PC-3 (cell line): ENCODE measurements around the gene FASTKD3. TPM values are rescaled to one million over a fixed set of nuclear protein-coding genes. Genes with fewer than 3 reads are reported as not detected.
A peak's percentile ranks its signal among the peaks of the same experiment; 100 is the strongest.

Experiments
- ATAC-seq: fragments of 200-7000 bp; cut with Tn5 transposase; 2 replicates; pipeline ENCODE4 v1.9.1; 2020; ENCODE audit warnings: mild to moderate bottlenecking, moderate library complexity
- BruUV-seq: library from RNA; stranded (reverse); fragments of 400-500 nt; replicated peaks from 2 replicates; lab custom pipeline; 2021; lab: Mats Ljungman, UMichigan
- CTCF ChIA-PET: fragments of 300-600 bp; sonication (Branson Sonifier 250); formaldehyde crosslinking; loops from one replicate; lab custom pipeline; 2022; ENCODE audit warnings: antibody characterized with exemption; lab: Charles Lee
- POLR2A ChIA-PET: fragments of 300-600 bp; sonication (Branson Sonifier 250); formaldehyde crosslinking; loops from one replicate; lab custom pipeline; 2022; ENCODE audit warnings: antibody characterized with exemption; ENCODE audit not compliant: unreplicated experiment; lab: Charles Lee
- DNase-seq: peaks from one replicate; pipeline ENCODE4 v3.0.0-alpha.2; 2015
- H2AFZ ChIP-seq: fragments of 300-600 bp; sonication (generic); 2 replicates; pipeline ENCODE4 v1.6.0; 2016; ENCODE audit warnings: antibody characterized with exemption, low read length
- H3F3A ChIP-seq: fragments of 300-600 bp; sonication (generic); one replicate; pipeline ENCODE4 v1.6.0; 2017; ENCODE audit warnings: antibody characterized with exemption, low read length, control low read depth, mild to moderate bottlenecking; ENCODE audit not compliant: unreplicated experiment
- H3K27ac ChIP-seq: fragments of 300-600 bp; sonication (generic); 2 replicates; pipeline ENCODE4 v1.5.1; 2016; ENCODE audit warnings: mild to moderate bottlenecking, low read length
- H3K27me3 ChIP-seq: fragments of 300-600 bp; sonication (generic); 2 replicates; pipeline ENCODE4 v1.6.1; 2016; ENCODE audit warnings: low read length, mixed read lengths
- H3K36me3 ChIP-seq: fragments of 300-600 bp; sonication (generic); 2 replicates; pipeline ENCODE4 v1.6.1; 2016; ENCODE audit warnings: low read depth, mixed run types, low read length, mixed read lengths
- H3K4me1 ChIP-seq: fragments of 300-600 bp; sonication (generic); 2 replicates; pipeline ENCODE4 v1.5.1; 2016; ENCODE audit warnings: low read length; ENCODE audit not compliant: insufficient read depth
- H3K4me2 ChIP-seq: fragments of 300-600 bp; sonication (generic); 2 replicates; pipeline ENCODE4 v1.6.0; 2016; ENCODE audit warnings: low read length
- H3K4me3 ChIP-seq: fragments of 300-600 bp; sonication (generic); 2 replicates; pipeline ENCODE4 v1.5.1; 2016; ENCODE audit warnings: mild to moderate bottlenecking, low read length, mixed read lengths
- H3K79me2 ChIP-seq: fragments of 300-600 bp; sonication (generic); 2 replicates; pipeline ENCODE4 v1.6.1; 2017; ENCODE audit warnings: low read length, mixed read lengths
- H3K9ac ChIP-seq: fragments of 300-600 bp; sonication (generic); 2 replicates; pipeline ENCODE4 v1.6.0; 2016; ENCODE audit warnings: mild to moderate bottlenecking, low read length
- H3K9me2 ChIP-seq: fragments of 300-600 bp; sonication (generic); replicated peaks from 2 replicates; pipeline ENCODE4 v1.6.1; 2016; ENCODE audit warnings: mixed run types, low read length, mixed read lengths
- H3K9me3 ChIP-seq: fragments of 300-600 bp; sonication (generic); 2 replicates; pipeline ENCODE4 v1.6.1; 2016; ENCODE audit warnings: low read length, mixed read lengths
- H4K20me1 ChIP-seq: fragments of 300-600 bp; sonication (generic); 2 replicates; pipeline ENCODE4 v1.6.1; 2016; ENCODE audit warnings: low read length, mixed read lengths
- CTCF ChIP-seq: fragments of 300-600 bp; sonication (generic); conservative IDR thresholded peaks from 2 replicates; pipeline ENCODE4 v1.5.1; 2017; ENCODE audit warnings: antibody characterized with exemption, low read depth, mild to moderate bottlenecking, low read length
- EZH2 ChIP-seq: fragments of 300-600 bp; sonication (generic); IDR thresholded peaks from one replicate; pipeline ENCODE4 v1.6.1; 2017; ENCODE audit warnings: antibody characterized with exemption, mild to moderate bottlenecking, low read length; ENCODE audit not compliant: unreplicated experiment
- EZH2phosphoT487 ChIP-seq: fragments of 300-600 bp; sonication (generic); IDR thresholded peaks from 2 replicates; pipeline ENCODE4 v1.6.1; 2018; ENCODE audit warnings: mild to moderate bottlenecking, antibody characterized with exemption, low read length, borderline replicate concordance
- intact Hi-C: fragments of 100-400 bp; cut with micrococcal nuclease; formaldehyde crosslinking; loops from 2 replicates; pipeline ENCODE4 v1.9.0; 2023
- total RNA-seq: library from RNA; depleted of rRNA; stranded (reverse); fragments of >200 nt; gene quantifications from 2 replicates; pipeline ENCODE4 v1.2.3, GENCODE V29; 2014

Gene FASTKD3
- total RNA-seq, 1 experiment from 2014 or later, result 16.5 TPM

GRCh38 chr5:7872517-7873130 is 3.8 kb upstream of the FASTKD3 start:
- no TSS peak for BruUV-seq
- peaks cover 38% of the 10 kb centered on the region for H3K4me1 ChIP-seq
- no peak overlapping the region for H3K4me2 ChIP-seq
- no peak overlapping the region for H3K9ac ChIP-seq
- no peak for ATAC-seq
- H3K36me3 ChIP-seq, result peaks cover 47% of the 10 kb centered on the region
- ChIA-PET CTCF (no interaction called here), POLR2A (no interaction called here)
- H3K79me2 ChIP-seq, result peaks cover 79% of the 10 kb centered on the region
- no peaks in the 10 kb centered on the region for H3K27me3 ChIP-seq
- peaks cover 3% of the 10 kb centered on the region for H3F3A ChIP-seq
- no peak overlapping the region for H2AFZ ChIP-seq
- H3K27ac ChIP-seq, result no peak overlapping the region
- no peak overlapping the region for H3K4me3 ChIP-seq
- H3K9me3 ChIP-seq, result no peaks in the 10 kb centered on the region
- no peaks in the 10 kb centered on the region for H3K9me2 ChIP-seq
- intact Hi-C loops, result no loop called here
- peaks cover 29% of the 10 kb centered on the region for H4K20me1 ChIP-seq
- no peak for TF ChIP-seq CTCF
- no peak for TF ChIP-seq EZH2phosphoT487
- TF ChIP-seq EZH2, result no peak
- no peak for DNase-seq

GRCh38 chr5:7871653-7872052 is 2.8 kb upstream of the FASTKD3 start:
- H3K9me2 ChIP-seq, result no peaks in the 10 kb centered on the region
- peaks cover 40% of the 10 kb centered on the region for H3K36me3 ChIP-seq
- H3K27ac ChIP-seq, result no peak overlapping the region
- H3K4me2 ChIP-seq, result peak overlapping the region; percentile 90; the same call in 1 of the 2 replicates
- peaks cover 89% of the 10 kb centered on the region for H3K79me2 ChIP-seq
- POLR2A ChIA-PET, result no interaction called here
- H2AFZ ChIP-seq, result no peak overlapping the region
- TF ChIP-seq CTCF, result 0 out of 2 replicates have a peak, but pooled peaks have one; percentile 12
- no peak for TF ChIP-seq EZH2phosphoT487
- intact Hi-C loops, result no loop called here
- ATAC-seq (no peak), DNase-seq (no peak)
- H3K4me3 ChIP-seq, result no peak overlapping the region
- H3F3A ChIP-seq, result no peaks in the 10 kb centered on the region
- no peaks in the 10 kb centered on the region for H3K27me3 ChIP-seq
- CTCF ChIA-PET, result no interaction called here
- H3K9me3 ChIP-seq, result no peaks in the 10 kb centered on the region
- no peak overlapping the region for H3K9ac ChIP-seq
- no TSS peak for BruUV-seq
- H3K4me1 ChIP-seq, result peaks cover 29% of the 10 kb centered on the region
- H4K20me1 ChIP-seq, result peaks cover 29% of the 10 kb centered on the region

GRCh38 chr5:7869474-7870136 is 774 bp upstream of the FASTKD3 start:
- ChIA-PET CTCF (interaction anchor here (0.6 to 1.1 kb wide), 2 partner anchors 17 to 19 kb away, joined by 7 to 10 read pairs; partner anchors contain the start of gene CFAP90), POLR2A (no interaction called here)
- Histone ChIP-seq H2AFZ (peak overlapping the region; percentile 93), H3K4me2 (peak overlapping the region; percentile 90), H3K27me3 (no peaks in the 10 kb centered on the region), H3K79me2 (peaks cover 83% of the 10 kb centered on the region), H3K4me1 (peaks cover 22% of the 10 kb centered on the region), H3F3A (no peaks in the 10 kb centered on the region), H3K9me3 (no peaks in the 10 kb centered on the region), H3K9me2 (no peaks in the 10 kb centered on the region), H3K36me3 (peaks cover 34% of the 10 kb centered on the region), H4K20me1 (peaks cover 23% of the 10 kb centered on the region), H3K27ac (peak overlapping the region; percentile 23), H3K9ac (peak overlapping the region; percentile 93), H3K4me3 (peak overlapping the region; percentile 88)
- TF ChIP-seq EZH2, result no peak
- no peak for TF ChIP-seq CTCF
- no peak for TF ChIP-seq EZH2phosphoT487
- ATAC-seq, result peak; percentile 43
- intact Hi-C loops, result loop anchor here (10.0 kb wide), 1 partner anchor 1105 kb away; no protein-coding TSS in a partner anchor
- BruUV-seq, result TSS peak; percentile 54
- peak; percentile 32 for DNase-seq
